HUDEP-2 (cell line): ENCODE results near the gene CCL16.
A peak's percentile ranks its signal among the peaks of the same experiment; 100 is the strongest.
"Not testable (repeated sequence)": the region's sequence is repeated elsewhere in the genome, so short reads cannot be mapped to it uniquely, and the experiment has no call there.

Source experiments
- DNase-seq, 76 experiments: peaks; one replicate each; lab custom pipeline; 2025; ENCODE audit not compliant: unreplicated experiment in 76 of 76; lab: John Stamatoyannopoulos, UW

Gene CCL16

GRCh38 chr17:35942588-35943186 lies 38.6 kb downstream of the CCL16 start:
- peak in 2 of 76 experiments; percentile 6 for DNase-seq

GRCh38 chr17:35938492-35938891 lies 42.8 kb downstream of the CCL16 start:
- not testable (repeated sequence) for DNase-seq

GRCh38 chr17:35936063-35936462 lies 45.2 kb downstream of the CCL16 start:
- DNase-seq = no peak

GRCh38 chr17:35934760-35935159 lies 46.5 kb downstream of the CCL16 start:
- DNase-seq = no peak

- no peak for DNase-seq
Measured at GRCh38 chr17:35932586-35932985, 48.7 kb downstream of the CCL16 start.

GRCh38 chr17:35931794-35932425 lies 49.4 kb downstream of the CCL16 start:
- no peak for DNase-seq

DNA sequence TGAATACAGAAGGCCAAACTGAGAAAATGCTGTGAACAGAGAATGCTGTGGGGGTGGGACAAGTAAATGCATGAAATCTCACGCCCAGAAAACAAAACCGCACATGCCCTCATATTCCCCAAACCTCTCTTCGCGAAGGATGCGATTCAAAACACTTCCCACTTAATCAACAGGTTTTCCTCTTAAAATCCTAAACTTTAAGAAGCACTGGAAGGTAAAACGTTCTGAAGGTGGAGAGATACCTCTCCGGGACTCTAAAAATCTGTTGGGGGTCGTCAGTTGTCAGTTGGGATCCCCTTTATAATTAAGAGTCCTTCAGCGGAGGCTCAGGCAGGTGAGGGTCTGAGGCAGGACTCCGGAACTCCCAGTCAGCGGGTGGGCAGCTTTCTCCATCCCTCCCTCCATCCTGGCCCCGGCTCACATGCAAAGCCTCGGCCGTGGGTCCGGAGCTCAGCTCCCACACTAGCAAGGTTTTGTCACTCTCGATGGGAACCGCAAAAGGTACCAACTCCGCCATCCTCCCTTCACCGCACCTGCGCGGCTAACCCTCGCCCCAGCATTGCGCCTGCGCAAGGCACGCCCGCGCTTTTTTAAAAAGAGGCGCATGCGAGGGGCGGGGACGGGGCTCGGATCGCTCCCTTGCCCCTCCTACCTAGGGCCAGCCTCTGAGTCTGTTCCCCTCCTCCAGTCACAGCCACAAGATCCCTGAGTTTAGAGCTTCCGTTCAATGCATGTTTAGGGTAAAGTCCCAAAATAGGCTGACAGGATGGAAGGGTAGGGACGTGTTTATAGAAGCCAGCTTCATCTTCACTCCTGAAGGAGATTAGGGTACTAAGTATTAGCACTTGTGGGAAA lies 50.9 kb downstream of the CCL16 start, which contains the start of gene RDM1:
Gene RDM1 (minus strand): TSS at position 563 of the 855 bp plus-strand sequence. CDS start 46 bp downstream, at position 517.
- peak in 73 of 76 experiments; percentile 14 to 90 (median 76) for DNase-seq

DNA sequence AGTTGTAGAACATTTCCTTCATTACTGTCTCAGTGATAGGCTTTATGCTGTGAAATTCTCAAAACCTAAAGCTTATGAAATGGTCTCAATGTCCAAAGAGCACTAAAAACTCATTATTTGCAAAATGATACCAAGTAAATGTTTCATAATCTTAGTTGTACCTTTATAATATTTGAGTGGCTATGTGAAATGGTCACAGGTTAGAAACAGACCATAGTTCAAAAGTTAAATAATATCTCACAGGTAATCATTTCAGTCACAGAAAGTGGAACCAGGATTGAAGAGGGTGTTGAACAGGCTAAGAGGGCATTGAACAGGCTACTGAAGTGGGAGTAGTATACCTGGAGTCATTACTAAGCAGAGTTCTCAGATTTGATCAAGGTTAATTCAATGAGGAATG lies 53.6 kb downstream of the CCL16 start:
- no peak for DNase-seq
